Right lobe of liver (tissue), 6 donors: ENCODE data around the gene NPY1R. TPM values are rescaled to one million over a fixed set of nuclear protein-coding genes. Genes with fewer than 3 reads are reported as not detected.

ENCODE experiments used
- ATAC-seq, 4 donors: fragments of 200-7000 bp; cut with Tn5 transposase; one replicate each; pipeline ENCODE4 v1.9.1; 2020; ENCODE audit warnings: mild to moderate bottlenecking in 4 of 4, moderate library complexity in 4 of 4
- DNase-seq, 3 donors: peaks; one replicate each; pipeline ENCODE4 v3.0.0-alpha.2; 2020
- H3K27ac ChIP-seq, 3 donors: fragments of 200-600 bp; one replicate each; pipeline ENCODE4 v1.8.0; 2022
- H3K27me3 ChIP-seq, 2 donors: fragments of 200-600 bp; one replicate each; pipeline ENCODE4 v1.8.0; 2022
- H3K36me3 ChIP-seq, 4 donors: fragments of 200-600 bp; sonication (generic) in 1 of 4; one replicate each; pipeline versions ENCODE4 v1.5.1 to v1.8.0; 2017 to 2022; ENCODE audit warnings: control low read depth in 1 of 4
- H3K4me1 ChIP-seq, 4 donors: fragments of 200-600 bp; sonication (generic) in 1 of 4; one replicate each; pipeline versions ENCODE4 v1.5.1 to v1.8.0; 2017 to 2022; ENCODE audit warnings: control low read depth in 1 of 4
- H3K4me3 ChIP-seq, 3 donors: fragments of 200-600 bp; one replicate each; pipeline ENCODE4 v1.8.0; 2022
- H3K9me3 ChIP-seq, 4 donors: fragments of 200-600 bp; sonication (generic) in 1 of 4; one replicate each; pipeline versions ENCODE4 v1.5.1 to v1.8.0; 2017 to 2022; ENCODE audit warnings: control low read depth in 1 of 4
- CTCF ChIP-seq, 4 donors: fragments of 200-600 bp in 3 of 4; fragments of 450-650 bp in 1 of 4; IDR thresholded peaks; one replicate each; pipeline versions ENCODE4 v1.5.1 to v1.8.0; 2016 to 2022; ENCODE audit warnings: antibody characterized with exemption in 4 of 4, mild to moderate bottlenecking in 2 of 4
- POLR2A ChIP-seq: fragments of 450-650 bp; IDR thresholded peaks from one replicate; pipeline ENCODE4 v1.6.1; 2017; ENCODE audit warnings: antibody characterized with exemption, mild to moderate bottlenecking
- WGBS: methylation state at CpG from one replicate; pipeline ENCODE4 v1.1.6; 2018; ENCODE audit warnings: low coverage, low lambda C conversion rate; ENCODE audit not compliant: insufficient coverage; ENCODE audit errors: missing lambda C conversion rate; 5-methylcytosine and 5-hydroxymethylcytosine counted together
- intact Hi-C, 2 donors: fragments of 100-400 bp; cut with DNase I; formaldehyde crosslinking; loops; one replicate each; pipeline versions ENCODE4 v1.11.2 to v1.14.1; 2022
- total RNA-seq, 6 experiments: library from RNA; depleted of rRNA in 2 of 6; stranded (reverse); fragments of >200 nt in 2 of 6; fragmentation: NEBNext Ultra II Directional in 3 of 6; extraction: Animal tissue kit (Norgen Biotek cat#: 25700) in 3 of 6; gene quantifications; one replicate each; pipeline versions ENCODE4 v1.1.0 to v1.2.4, GENCODE V29; 2016 to 2023
- donor health status: DM: no; HTN: yes; CAD: no.
- donor health status: DM: no; HTN: no; CAD: no.
- donor health status: DM: no; HTN: no; CAD: no.
- donor health status: DM: no; HTN: yes; CAD: no.
- donor health status: DM: no; HTN: yes; CAD: no.

NPY1R gene
- total RNA-seq, 6 experiments from 2014 or later = 1.6 to 6.8 (median 5.6) TPM

GRCh38 chr4:163367651-163368050 is 35.3 kb upstream of the NPY1R start:
- Histone ChIP-seq H3K9me3 (no peaks in the 10 kb centered on the region), H3K27ac (no peak overlapping the region), H3K36me3 (no peaks in the 10 kb centered on the region), H3K27me3 (no peaks in the 10 kb centered on the region), H3K4me3 (no peak overlapping the region), H3K4me1 (no peaks in the 10 kb centered on the region)
- intact Hi-C loops = no loop called here
- no peak for DNase-seq
- 32% methylated on average over 3 of the region's 3 CpGs for WGBS
- no peak for TF ChIP-seq POLR2A
- no peak for TF ChIP-seq CTCF (IDR thresholded peaks at IDR 0.05)
- no peak for ATAC-seq

- 50% methylated on average over 1 of the region's 1 CpG for WGBS
- Histone ChIP-seq H3K4me1 (no peaks in the 10 kb centered on the region), H3K9me3 (no peaks in the 10 kb centered on the region), H3K36me3 (no peaks in the 10 kb centered on the region), H3K4me3 (no peak overlapping the region), H3K27ac (no peak overlapping the region), H3K27me3 (no peaks in the 10 kb centered on the region)
- intact Hi-C loops = no loop called here
- DNase-seq (no peak), ATAC-seq (no peak)
- TF ChIP-seq CTCF (IDR thresholded peaks at IDR 0.05) (no peak), POLR2A (no peak)
Observed at GRCh38 chr4:163356104-163356503, 23.7 kb upstream of the NPY1R start.

GRCh38 chr4:163353054-163353453 is 20.7 kb upstream of the NPY1R start:
- no peak for DNase-seq
- intact Hi-C loops = no loop called here
- no peak overlapping the region for H3K27ac ChIP-seq
- WGBS = 25% methylated on average over 2 of the region's 3 CpGs
- TF ChIP-seq POLR2A (no peak), CTCF (IDR thresholded peaks at IDR 0.05) (no peak)
- no peaks in the 10 kb centered on the region for H3K27me3 ChIP-seq
- no peaks in the 10 kb centered on the region for H3K36me3 ChIP-seq
- H3K9me3 ChIP-seq = no peaks in the 10 kb centered on the region
- H3K4me1 ChIP-seq = no peaks in the 10 kb centered on the region
- H3K4me3 ChIP-seq = no peak overlapping the region
- ATAC-seq = no peak

- ATAC-seq = no peak
- H3K36me3 ChIP-seq = no peaks in the 10 kb centered on the region
Observed at GRCh38 chr4:163350672-163351071, 18.3 kb upstream of the NPY1R start.

More at GRCh38 chr4:163350672-163351071, 18.3 kb upstream of the NPY1R start:
- no peak overlapping the region for H3K27ac ChIP-seq
- no peaks in the 10 kb centered on the region for H3K9me3 ChIP-seq
- H3K4me3 ChIP-seq = no peak overlapping the region
- TF ChIP-seq CTCF (IDR thresholded peaks at IDR 0.05) (no peak), POLR2A (no peak)
- no peaks in the 10 kb centered on the region for H3K4me1 ChIP-seq
- no peak for DNase-seq
- H3K27me3 ChIP-seq = no peaks in the 10 kb centered on the region
- intact Hi-C loops = no loop called here
